ENCODE data around the gene TEX11.
"Not testable (repeated sequence)": the region's sequence is repeated elsewhere in the genome, so short reads cannot be mapped to it uniquely, and the experiment has no call there.

Gene TEX11

DNA sequence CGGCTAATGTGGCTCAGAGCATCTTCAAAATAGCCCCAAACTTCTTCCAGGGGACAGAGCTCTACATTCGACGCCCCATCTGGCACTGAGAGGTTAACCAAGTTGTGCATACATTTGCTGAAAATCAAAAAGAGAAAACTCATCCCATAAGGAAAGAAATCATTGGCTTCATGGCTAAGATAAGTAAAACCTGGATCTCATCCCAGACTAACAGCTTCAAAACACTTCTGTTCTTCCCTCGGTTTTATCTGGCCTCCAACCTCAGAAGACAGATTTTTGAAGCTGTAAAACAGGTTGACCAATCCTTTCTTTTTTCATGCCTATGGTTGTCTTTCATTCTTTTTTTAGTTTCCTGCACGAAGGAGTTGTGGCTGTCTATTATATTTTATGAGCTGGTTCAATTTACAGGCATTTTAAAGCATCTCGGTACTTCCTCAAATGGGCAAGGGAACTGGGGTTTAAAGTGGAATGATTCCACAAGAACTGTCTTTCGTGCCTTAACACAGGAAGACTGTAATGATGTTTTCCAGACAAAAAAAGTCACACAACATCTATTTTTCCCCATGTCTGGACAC, 356.3 kb downstream of the TEX11 start:
- no peak for DNase-seq (ENCODE audit: low spot score)
- no peak overlapping the region for H3K27ac ChIP-seq
- ChIA-PET POLR2A (ENCODE audit: low non-redundant PET) (no interaction called here), CTCF (interaction anchor here (0.7 kb wide), 1 partner anchor 118 kb away, joined by 3 read pairs; no protein-coding TSS in a partner anchor)
- TF ChIP-seq, protein P1, sequence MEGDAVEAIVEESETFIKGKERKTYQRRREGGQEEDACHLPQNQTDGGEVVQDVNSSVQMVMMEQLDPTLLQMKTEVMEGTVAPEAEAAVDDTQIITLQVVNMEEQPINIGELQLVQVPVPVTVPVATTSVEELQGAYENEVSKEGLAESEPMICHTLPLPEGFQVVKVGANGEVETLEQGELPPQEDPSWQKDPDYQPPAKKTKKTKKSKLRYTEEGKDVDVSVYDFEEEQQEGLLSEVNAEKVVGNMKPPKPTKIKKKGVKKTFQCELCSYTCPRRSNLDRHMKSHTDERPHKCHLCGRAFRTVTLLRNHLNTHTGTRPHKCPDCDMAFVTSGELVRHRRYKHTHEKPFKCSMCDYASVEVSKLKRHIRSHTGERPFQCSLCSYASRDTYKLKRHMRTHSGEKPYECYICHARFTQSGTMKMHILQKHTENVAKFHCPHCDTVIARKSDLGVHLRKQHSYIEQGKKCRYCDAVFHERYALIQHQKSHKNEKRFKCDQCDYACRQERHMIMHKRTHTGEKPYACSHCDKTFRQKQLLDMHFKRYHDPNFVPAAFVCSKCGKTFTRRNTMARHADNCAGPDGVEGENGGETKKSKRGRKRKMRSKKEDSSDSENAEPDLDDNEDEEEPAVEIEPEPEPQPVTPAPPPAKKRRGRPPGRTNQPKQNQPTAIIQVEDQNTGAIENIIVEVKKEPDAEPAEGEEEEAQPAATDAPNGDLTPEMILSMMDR (conservative IDR thresholded peaks at IDR 0.05; ENCODE audit: low read depth) = no peak

DNA sequence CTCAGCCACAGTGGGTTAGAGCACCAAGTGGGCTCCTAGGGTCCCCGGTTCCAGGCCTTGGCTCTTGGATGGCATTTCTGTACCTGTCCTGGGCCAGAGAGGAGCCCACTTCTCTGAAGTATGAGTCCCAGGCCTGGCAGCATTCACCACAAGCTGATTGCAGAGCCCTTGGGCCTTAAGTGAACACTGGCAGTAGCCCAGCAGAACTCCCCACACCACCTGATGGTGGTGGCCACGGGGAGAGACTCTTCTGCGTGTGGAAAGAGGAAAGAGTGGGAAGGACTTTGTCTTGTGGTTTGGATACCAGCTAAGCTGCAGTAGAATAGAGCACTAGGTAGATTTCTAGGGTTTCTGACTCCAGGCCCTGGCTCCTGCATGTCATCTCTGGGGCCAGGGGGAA, 359.1 kb downstream of the TEX11 start:
- CTCF ChIA-PET = no interaction called here
- TF ChIP-seq, protein P1 (conservative IDR thresholded peaks at IDR 0.05; ENCODE audit: low read depth) = no peak
- DNase-seq (ENCODE audit: low spot score) = no peak
- no peak overlapping the region for H3K27ac ChIP-seq
- POLR2A ChIA-PET (ENCODE audit: low non-redundant PET) = no interaction called here

DNA sequence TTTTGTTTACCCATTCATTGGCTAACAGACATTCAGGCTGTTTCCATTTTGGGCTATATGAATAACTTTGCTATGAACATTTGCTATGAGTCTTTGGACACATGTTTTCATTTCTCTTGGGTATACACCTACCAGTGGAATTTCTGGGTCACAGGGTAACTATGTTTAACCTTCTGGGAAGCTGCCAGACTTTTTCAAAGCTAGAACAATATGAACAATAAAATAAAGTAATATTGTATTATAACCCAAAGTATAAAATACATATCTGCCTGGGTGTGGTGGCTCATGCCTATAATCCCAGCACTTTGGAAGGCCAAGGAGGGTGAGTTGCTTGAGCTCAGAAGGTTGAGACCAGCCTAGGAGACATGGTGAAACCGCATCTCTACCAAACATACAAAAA, 373.3 kb downstream of the TEX11 start:
- no peak overlapping the region for H3K27ac ChIP-seq
- POLR2A ChIA-PET (ENCODE audit: low non-redundant PET) = no interaction called here
- TF ChIP-seq, protein P1 (conservative IDR thresholded peaks at IDR 0.05; ENCODE audit: low read depth) = no peak
- CTCF ChIA-PET = no interaction called here
- no peak for DNase-seq (ENCODE audit: low spot score)

DNA sequence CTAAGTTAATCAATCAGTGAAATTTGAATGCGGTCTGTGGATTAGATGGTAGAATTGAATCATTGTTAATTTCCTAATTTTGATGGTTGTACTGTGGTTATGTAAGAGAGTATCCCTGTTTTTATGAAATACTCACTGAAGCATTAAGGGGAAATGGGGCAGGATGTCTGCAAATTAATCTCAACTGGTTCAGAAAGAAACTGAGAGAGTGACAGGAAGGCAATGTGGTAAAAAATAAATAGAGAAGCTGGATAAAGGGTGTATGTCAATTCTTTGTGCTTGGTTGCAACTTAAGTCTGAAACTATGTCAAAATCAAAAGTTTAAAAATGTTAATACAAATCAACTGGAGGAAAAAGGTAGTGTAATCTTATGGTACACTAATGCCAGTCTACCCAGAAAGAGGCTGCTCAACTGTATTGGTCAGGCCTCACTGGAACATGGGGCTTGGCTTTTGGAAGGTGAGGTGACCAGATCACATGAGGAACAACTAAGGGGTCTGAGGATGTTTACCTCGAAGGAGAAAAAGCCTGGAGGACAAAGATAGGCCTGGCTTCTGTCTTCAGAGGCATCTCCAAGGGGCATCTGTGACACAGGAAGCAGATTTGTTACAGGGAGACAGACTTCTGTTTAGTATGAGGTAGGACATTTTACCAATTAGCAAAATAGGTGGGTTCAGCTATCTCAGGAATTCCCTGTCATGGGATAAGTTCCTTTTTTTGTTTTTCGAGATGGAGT, 380.7 kb downstream of the TEX11 start:
- no peak for DNase-seq (ENCODE audit: low spot score)
- ChIA-PET POLR2A (ENCODE audit: low non-redundant PET) (no interaction called here), CTCF (interaction anchor here (0.6 kb wide), 1 partner anchor 241 kb away, joined by 3 read pairs; no protein-coding TSS in a partner anchor)
- no peak overlapping the region for H3K27ac ChIP-seq
- TF ChIP-seq, protein P1 (conservative IDR thresholded peaks at IDR 0.05; ENCODE audit: low read depth) = no peak

DNA sequence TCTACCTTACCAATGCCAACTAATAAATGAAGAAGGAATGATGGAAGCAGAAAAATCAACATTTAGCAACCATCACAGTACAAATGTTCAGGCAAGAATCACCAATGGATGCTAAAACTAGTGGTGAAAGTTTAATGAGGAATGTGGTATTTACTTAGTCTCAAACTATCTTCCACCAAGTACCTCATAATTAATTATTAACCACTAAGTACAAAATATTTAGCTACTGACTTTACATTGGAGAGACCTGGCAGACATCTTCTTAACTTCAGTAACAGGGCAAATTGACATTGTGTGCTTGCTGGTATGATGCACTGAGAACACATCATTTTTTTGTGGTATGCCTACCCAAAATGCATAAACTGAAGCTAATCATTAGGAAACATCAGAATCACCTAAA, 381.5 kb downstream of the TEX11 start:
- no peak for DNase-seq (ENCODE audit: low spot score)
- ChIA-PET CTCF (no interaction called here), POLR2A (ENCODE audit: low non-redundant PET) (no interaction called here)
- TF ChIP-seq, protein P1 (conservative IDR thresholded peaks at IDR 0.05; ENCODE audit: low read depth) = no peak
- no peak overlapping the region for H3K27ac ChIP-seq

DNA sequence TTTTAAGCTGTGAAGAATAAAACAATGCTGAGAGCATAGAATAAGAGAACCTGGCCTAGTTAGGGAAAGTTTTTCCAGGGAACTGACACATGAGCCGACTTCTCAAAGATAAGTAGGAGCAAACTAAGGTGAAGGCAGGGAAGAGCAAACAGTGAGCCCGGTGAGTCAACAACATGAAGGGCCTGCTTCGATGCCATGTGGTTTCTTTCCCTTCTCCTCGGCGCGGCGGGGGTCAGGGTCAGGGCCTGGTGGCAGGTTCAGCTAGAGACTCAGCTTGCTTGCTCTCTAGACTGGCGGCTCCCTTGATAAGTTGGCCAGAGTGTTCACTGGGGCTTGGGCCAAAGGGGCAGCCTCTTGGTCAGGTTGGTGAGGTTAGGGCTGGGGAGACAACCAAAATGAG, 382.8 kb downstream of the TEX11 start:
- DNase-seq (ENCODE audit: low spot score) = no peak
- no peak overlapping the region for H3K27ac ChIP-seq
- TF ChIP-seq, protein P1 (conservative IDR thresholded peaks at IDR 0.05; ENCODE audit: low read depth) = no peak
- ChIA-PET POLR2A (ENCODE audit: low non-redundant PET) (no interaction called here), CTCF (interaction anchor here (0.6 kb wide), 1 partner anchor 47 kb away, joined by 4 read pairs; no protein-coding TSS in a partner anchor)

DNA sequence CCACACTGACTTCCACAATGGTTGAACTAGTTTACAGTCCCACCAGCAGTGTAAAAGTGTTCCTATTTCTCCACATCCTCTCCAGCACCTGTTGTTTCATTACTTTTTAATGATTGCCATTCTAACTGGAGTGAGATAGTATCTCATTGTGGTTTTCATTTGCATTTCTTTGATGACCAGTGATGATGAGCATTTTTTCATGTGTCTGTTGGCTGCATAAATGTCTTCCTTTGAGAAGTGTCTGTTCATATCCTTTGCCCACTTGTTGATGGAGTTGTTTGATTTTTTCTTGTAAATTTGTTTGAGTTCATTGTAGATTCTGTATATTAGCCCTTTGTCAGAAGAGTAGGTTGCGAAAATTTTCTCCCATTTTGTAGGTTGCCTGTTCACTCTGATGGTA, 392.8 kb downstream of the TEX11 start:
- CTCF ChIA-PET; POLR2A ChIA-PET (ENCODE audit: low non-redundant PET); DNase-seq (ENCODE audit: low spot score); H3K27ac ChIP-seq: not testable (repeated sequence)

DNA sequence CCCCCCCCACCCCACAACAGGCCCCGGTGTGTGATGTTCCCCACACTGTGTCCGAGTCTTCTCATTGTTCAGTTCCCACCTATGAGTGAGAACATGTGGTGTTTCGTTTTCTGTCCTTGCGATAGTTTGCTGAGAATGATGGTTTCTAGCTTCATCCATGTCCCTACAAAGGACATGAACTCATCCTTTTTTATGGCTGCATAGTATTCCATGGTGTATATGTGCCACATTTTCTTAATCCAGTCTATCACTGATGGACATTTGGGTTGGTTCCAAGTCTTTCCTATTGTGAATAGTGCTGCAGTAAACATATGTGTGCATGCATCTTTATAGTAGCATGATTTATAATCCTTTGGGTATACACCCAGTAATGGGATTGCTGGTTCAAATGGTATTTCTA, 393.2 kb downstream of the TEX11 start:
- POLR2A ChIA-PET (ENCODE audit: low non-redundant PET); CTCF ChIA-PET; DNase-seq (ENCODE audit: low spot score): not testable (repeated sequence)

More for the DNA sequence above, 393.2 kb downstream of the TEX11 start:
- not testable (repeated sequence) for H3K27ac ChIP-seq

All from RWPE1 (cell line).